Urinary bladder (tissue), 4 donors: ENCODE data around the gene ANKRD44. TPM values are rescaled to one million over a fixed set of nuclear protein-coding genes. Genes with fewer than 3 reads are reported as not detected.

Experiments
- DNase-seq: peaks from one replicate; pipeline ENCODE4 v3.0.0-alpha.2; 2015; ENCODE audit errors: extremely low spot score
- H3K27ac ChIP-seq: one replicate; pipeline ENCODE4 v1.5.1; 2013; ENCODE audit warnings: low read depth, mild to moderate bottlenecking, moderate library complexity
- H3K36me3 ChIP-seq: one replicate; pipeline ENCODE4 v1.6.1; 2013; ENCODE audit warnings: mild to moderate bottlenecking, moderate library complexity; ENCODE audit not compliant: insufficient read depth
- H3K4me1 ChIP-seq: one replicate; pipeline ENCODE4 v1.6.1; 2013; ENCODE audit warnings: mild to moderate bottlenecking, moderate library complexity; ENCODE audit not compliant: insufficient read depth
- H3K4me3 ChIP-seq: one replicate; pipeline ENCODE4 v1.5.1; 2013; ENCODE audit warnings: low read depth, low read length
- WGBS: extraction: QIAGEN DNeasy Blood & Tissue Kit; methylation state at CpG from one replicate; pipeline ENCODE4 v1.1.7; 2013; 5-methylcytosine and 5-hydroxymethylcytosine counted together
- polyA plus RNA-seq: library from polyadenylated mRNA; stranded (reverse); fragments of 200-250 nt; gene quantifications from one replicate; pipeline ENCODE4 v1.2.3, GENCODE V29; 2013
- total RNA-seq: library from RNA; depleted of rRNA; stranded (reverse); fragments of >200 nt; gene quantifications from one replicate; pipeline ENCODE4 v1.2.3, GENCODE V29; 2014
- donor health status: healthy with polysubstance abuse.
- donor health status: healthy.

ANKRD44 gene
- total and polyA plus RNA-seq, 2 donors: 17.5 to 39.4 TPM

DNA sequence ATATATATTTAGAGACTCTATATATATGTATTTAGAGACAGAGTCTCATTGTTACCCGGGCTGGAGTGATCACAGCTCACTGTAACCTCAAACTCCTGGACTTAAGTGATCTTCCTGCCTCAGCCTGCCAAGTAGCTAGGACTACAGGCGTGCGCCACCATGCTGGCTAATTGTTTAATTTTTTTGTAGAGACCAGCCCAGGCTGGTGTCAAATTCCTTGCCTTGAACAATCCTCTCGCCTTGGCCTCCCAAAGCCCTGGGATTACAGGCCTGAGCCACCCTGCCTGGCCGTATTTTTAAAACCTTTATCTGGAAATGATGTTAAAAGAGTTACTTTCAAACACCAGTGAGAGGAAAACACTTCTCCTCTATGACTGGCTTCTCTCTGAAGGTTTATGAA lies 353.1 kb downstream of the ANKRD44 start:
- Histone ChIP-seq H3K27ac (no peak overlapping the region), H3K36me3 (no peaks in the 10 kb centered on the region), H3K4me3 (no peak overlapping the region), H3K4me1 (no peaks in the 10 kb centered on the region)
- no peak for DNase-seq
- 87% methylated on average over 5 of the region's 5 CpGs for WGBS

DNA sequence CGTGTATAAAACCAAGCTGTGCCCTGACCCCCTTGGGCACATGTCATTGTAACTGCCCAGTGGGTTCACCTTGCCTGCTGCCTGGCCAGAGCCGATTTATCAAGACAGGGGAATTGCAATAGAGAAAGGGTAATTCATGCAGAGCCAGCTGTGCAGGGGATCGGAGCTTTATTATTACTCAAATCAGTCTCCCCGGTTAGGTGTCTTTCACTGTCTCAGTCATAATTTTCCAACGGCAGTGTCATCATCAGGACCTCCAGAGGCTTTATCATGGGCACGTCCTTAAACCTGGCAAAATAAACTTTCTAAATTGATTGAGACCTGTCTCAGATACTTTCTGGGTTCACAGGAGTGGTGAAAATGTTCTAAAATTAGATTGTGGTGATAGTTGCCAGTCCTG lies 354.5 kb downstream of the ANKRD44 start:
- Histone ChIP-seq H3K36me3 (no peaks in the 10 kb centered on the region), H3K27ac (no peak overlapping the region), H3K4me3 (no peak overlapping the region), H3K4me1 (no peaks in the 10 kb centered on the region)
- DNase-seq: no peak
- 72% methylated on average over 6 of the region's 6 CpGs for WGBS

DNA sequence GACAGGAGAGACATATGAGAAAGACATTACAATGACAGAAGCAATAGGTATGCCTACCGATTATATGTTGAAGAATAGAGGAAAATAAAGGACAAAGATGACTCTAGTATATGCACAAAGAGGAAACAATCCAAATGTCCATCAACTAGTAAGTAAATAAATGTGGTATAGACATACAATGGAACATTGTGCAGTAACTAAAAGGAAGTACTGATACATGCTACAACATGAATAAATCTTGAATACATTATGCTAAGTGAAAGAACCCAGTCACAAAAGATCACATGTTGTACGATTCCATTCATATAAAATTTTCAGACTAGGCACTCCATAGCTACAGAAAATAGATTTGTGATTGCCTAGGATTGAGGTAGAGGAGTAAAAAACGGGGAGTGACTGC lies 355.5 kb downstream of the ANKRD44 start:
- Histone ChIP-seq H3K36me3 (no peaks in the 10 kb centered on the region), H3K4me1 (no peaks in the 10 kb centered on the region), H3K4me3 (no peak overlapping the region), H3K27ac (no peak overlapping the region)
- 54% methylated on average over 3 of the region's 3 CpGs for WGBS
- DNase-seq: no peak

DNA sequence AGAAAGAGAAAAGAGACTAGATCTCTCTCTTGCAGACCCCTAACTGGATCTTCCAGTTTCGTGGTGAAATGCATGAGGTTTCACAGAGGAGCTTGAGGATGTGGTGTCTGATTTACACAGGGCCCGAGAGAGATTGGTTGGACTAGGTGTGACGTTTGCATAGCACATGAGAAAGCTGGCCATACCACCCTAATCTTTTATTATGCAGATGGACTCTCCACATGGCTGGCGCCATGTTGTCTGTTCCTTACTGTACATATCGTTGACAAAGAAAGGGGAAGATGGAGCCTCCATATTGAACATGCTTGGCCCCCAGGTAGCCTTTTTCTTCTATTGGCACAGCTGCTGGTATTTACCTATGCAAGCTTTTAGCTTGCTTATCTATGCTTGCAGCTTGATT lies 356.6 kb downstream of the ANKRD44 start:
- H3K4me3 ChIP-seq: no peak overlapping the region
- DNase-seq: peak; percentile 17
- no peaks in the 10 kb centered on the region for H3K4me1 ChIP-seq
- H3K36me3 ChIP-seq: no peaks in the 10 kb centered on the region
- no peak overlapping the region for H3K27ac ChIP-seq
- WGBS: 83% methylated on average over 5 of the region's 5 CpGs

DNA sequence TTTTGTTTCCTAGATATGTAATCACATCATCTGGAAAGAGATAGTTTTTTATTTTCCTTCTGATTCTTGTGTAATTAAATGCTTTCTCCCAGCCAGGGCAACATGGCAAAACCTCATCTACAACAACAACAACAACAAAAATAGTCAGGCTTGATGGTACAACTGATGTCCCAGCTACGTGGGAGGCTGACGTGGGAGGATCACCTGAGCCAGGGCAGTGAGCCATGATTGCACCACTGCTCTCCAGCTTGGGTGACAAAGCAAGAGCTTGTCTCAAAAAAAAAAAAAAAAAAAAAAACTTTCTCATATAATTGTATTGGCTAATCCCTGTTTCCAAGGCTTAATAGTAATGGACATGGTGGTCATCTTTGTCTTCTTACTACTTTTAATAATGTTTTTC lies 357.6 kb downstream of the ANKRD44 start:
- DNase-seq: no peak
- no peak overlapping the region for H3K27ac ChIP-seq
- no peaks in the 10 kb centered on the region for H3K36me3 ChIP-seq
- no peak overlapping the region for H3K4me3 ChIP-seq
- no peaks in the 10 kb centered on the region for H3K4me1 ChIP-seq
- 91% methylated on average over 2 of the region's 2 CpGs for WGBS

DNA sequence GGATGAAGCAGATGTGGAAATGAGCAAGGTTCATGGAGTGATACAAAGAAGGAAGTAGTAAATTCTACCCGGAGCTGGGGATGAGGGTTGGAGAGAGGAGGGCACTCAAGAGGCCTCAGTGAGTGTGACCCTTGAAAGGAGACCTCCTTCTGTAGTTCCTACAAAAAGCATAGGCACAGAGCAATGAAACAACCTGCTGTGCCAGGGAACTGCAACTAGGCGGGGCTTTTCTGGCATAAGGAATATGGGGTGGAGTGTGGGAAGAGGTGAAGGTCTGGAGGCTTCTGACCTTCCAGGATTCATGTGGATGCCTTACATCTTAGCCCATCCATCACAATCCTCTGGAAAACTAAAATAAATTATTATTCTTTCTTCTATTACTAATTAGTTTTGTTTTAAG lies 358.6 kb downstream of the ANKRD44 start:
- DNase-seq: no peak
- no peak overlapping the region for H3K4me3 ChIP-seq
- no peak overlapping the region for H3K27ac ChIP-seq
- WGBS: 59% methylated on average over 2 of the region's 2 CpGs
- no peaks in the 10 kb centered on the region for H3K36me3 ChIP-seq
- H3K4me1 ChIP-seq: no peaks in the 10 kb centered on the region

DNA sequence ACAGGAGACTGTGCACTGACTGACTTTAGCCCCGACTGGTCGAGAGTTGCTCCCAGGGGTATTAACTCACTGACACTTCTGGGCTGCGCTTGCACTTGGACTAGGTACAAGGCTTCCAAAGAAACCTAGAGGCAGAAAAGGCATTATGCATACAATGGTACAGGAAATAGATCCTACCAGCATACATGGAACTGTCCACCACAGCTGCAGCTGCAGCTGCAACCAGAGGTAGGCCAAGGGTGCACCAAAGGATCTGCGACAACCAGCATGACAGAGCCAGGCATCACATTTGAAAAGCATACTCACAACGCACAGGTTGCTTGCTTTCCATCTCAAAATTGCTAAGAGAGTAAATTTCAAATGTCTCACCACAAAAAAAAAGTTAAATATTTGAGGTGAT lies 361.5 kb downstream of the ANKRD44 start:
- DNase-seq: no peak
- Histone ChIP-seq H3K36me3 (no peaks in the 10 kb centered on the region), H3K27ac (no peak overlapping the region), H3K4me1 (no peaks in the 10 kb centered on the region), H3K4me3 (no peak overlapping the region)
- 67% methylated on average over 5 of the region's 5 CpGs for WGBS

DNA sequence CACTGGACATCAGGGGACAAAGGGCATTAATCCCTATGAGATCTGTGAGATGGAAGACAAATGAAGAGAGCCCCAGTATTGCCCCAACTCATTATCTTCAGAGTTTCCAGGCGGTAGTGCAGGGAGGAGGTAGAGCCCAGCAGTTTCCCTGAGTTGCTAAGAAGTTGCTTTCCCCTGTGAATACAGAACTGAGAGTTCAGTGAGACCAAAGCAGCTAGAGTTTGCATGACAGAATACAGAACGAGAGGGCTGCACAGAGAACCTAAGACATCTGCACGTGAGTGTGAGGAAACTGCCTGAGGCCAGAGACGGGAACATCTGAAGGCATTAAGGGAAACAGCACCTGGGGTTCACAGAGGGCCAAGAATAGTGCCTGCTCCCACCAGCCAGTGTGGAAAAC lies 366.0 kb downstream of the ANKRD44 start:
- no peak for DNase-seq
- Histone ChIP-seq H3K4me1 (no peaks in the 10 kb centered on the region), H3K4me3 (no peak overlapping the region), H3K36me3 (no peaks in the 10 kb centered on the region), H3K27ac (no peak overlapping the region)
- 46% methylated on average over 4 of the region's 4 CpGs for whole genome bisulfite sequencing

DNA sequence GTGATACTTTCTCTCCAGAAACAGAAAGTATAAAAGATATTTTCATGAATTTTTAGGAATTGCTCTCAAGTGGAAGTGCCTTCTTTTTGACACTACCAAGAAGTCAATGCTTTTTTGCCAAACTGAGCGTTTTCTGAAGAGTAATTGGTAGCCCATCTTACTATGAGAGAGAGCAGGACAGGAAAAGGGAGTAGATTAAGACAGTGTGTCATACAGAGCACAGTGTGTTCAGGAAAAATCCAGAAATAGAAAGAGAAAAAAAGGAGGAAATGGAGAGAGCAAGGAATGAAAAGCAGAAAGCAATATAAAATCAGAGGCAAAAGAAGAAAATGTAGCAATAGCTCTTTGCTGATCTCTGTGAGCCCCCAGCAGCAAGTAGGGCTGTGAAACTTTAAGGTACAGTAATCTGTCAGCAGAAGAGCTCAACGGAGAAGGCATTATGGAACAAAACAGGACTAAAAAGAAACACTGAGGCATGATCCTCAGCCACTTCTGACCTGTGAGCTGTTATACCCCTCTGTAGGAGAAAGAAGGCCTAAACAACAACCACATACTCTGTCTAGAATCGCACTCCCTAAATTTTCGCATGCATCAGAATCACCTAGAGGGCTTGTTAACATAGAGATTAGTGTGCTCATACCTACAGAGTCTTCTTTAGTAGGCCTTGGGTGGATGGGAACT lies 369.0 kb downstream of the ANKRD44 start:
- no peak for DNase-seq
- H3K36me3 ChIP-seq: no peaks in the 10 kb centered on the region
- 71% methylated on average over 4 of the region's 4 CpGs for WGBS
- H3K4me1 ChIP-seq: no peaks in the 10 kb centered on the region
- no peak overlapping the region for H3K4me3 ChIP-seq
- H3K27ac ChIP-seq: no peak overlapping the region

DNA sequence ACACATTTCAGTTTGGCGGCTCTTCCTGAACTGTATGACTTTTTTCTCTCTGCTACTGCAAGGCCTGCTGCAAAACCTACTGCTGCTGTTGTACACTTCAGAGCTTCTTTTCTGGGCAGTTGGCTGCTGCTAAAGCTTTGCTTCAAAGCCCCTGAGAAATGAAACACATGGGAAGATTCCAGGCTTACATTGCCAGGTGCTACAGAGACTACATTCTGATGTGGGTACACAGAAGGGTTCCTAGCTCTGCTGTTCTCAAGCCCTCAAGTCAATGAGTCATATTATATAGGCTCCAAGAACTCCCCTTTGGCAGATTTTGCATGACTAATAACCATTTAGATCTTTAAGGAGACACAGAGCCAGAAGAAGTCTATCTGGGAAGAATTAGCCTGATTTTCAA lies 371.2 kb downstream of the ANKRD44 start:
- Histone ChIP-seq H3K27ac (no peak overlapping the region), H3K36me3 (no peaks in the 10 kb centered on the region), H3K4me3 (no peak overlapping the region), H3K4me1 (no peaks in the 10 kb centered on the region)
- DNase-seq: no peak
- WGBS: 95% methylated on average over 1 of the region's 1 CpG

Other genes with a start within 250 kb of the ANKRD44 start
- 622 TPM for gene SF3B1, start 124.2 kb upstream of the ANKRD44 start, total RNA-seq
- 136 TPM for gene SF3B1, start 124.2 kb upstream of the ANKRD44 start, polyA plus RNA-seq
- 29.5 TPM for gene COQ10B, start 142.8 kb upstream of the ANKRD44 start, total RNA-seq
- gene COQ10B, start 142.8 kb upstream of the ANKRD44 start, polyA plus RNA-seq: 27.4 TPM
- gene HSPD1, start 189.1 kb upstream of the ANKRD44 start, total RNA-seq: 143 TPM
- 158 TPM for gene HSPD1, start 189.1 kb upstream of the ANKRD44 start, polyA plus RNA-seq
- gene HSPE1, start 189.6 kb upstream of the ANKRD44 start, total RNA-seq: 60.7 TPM
- 113 TPM for gene HSPE1, start 189.6 kb upstream of the ANKRD44 start, polyA plus RNA-seq
- gene MOB4, start 205.3 kb upstream of the ANKRD44 start, total RNA-seq: 67.7 TPM
- 41.2 TPM for gene MOB4, start 205.3 kb upstream of the ANKRD44 start, polyA plus RNA-seq